Neutrophil (primary cell): ENCODE results near the gene SERPINB11.

ENCODE experiments used
- H3K27ac ChIP-seq: fragments of 200-600 bp; sonication (generic); 2 replicates; pipeline ENCODE4 v1.5.1; 2016; ENCODE audit warnings: mild to moderate bottlenecking, moderate library complexity
- H3K27me3 ChIP-seq: fragments of 200-600 bp; sonication (generic); 2 replicates; pipeline ENCODE4 v1.6.0; 2016; ENCODE audit warnings: mild to moderate bottlenecking
- H3K36me3 ChIP-seq: fragments of 200-600 bp; sonication (generic); 2 replicates; pipeline ENCODE4 v1.5.1; 2017
- H3K4me1 ChIP-seq, 2 experiments: fragments of 200-600 bp in 1 of 2; sonication (generic) in 1 of 2; 1 replicate in 1 of 2; 2 replicates in 1 of 2; pipeline versions ENCODE4 v1.5.1 to v1.6.1; 2013 to 2016; ENCODE audit warnings: low read depth in 1 of 2, low read length in 1 of 2, mild to moderate bottlenecking in 1 of 2, moderate library complexity in 1 of 2; ENCODE audit not compliant: control insufficient read depth in 1 of 2, insufficient read depth in 1 of 2
- H3K4me3 ChIP-seq, 2 experiments: fragments of 200-600 bp in 1 of 2; sonication (generic) in 1 of 2; 1 replicate in 1 of 2; 2 replicates in 1 of 2; pipeline ENCODE4 v1.5.1; 2013 to 2016; ENCODE audit warnings: low read depth in 1 of 2, low read length in 1 of 2, mild to moderate bottlenecking in 1 of 2, moderate library complexity in 1 of 2
- H3K9me3 ChIP-seq: fragments of 200-600 bp; sonication (generic); 2 replicates; pipeline ENCODE4 v1.5.1; 2016
- TF ChIP-seq, protein P1 (sequence below): fragments of 200-600 bp; sonication (generic); IDR thresholded peaks from 2 replicates; pipeline ENCODE4 v1.5.1; 2016; ENCODE audit warnings: antibody characterized with exemption

Gene SERPINB11

GRCh38 chr18:63686871-63687270, 15.9 kb upstream of the SERPINB11 start:
- H3K9me3 ChIP-seq, result no peaks in the 10 kb centered on the region
- no peaks in the 10 kb centered on the region for H3K27me3 ChIP-seq
- TF ChIP-seq, protein P1, sequence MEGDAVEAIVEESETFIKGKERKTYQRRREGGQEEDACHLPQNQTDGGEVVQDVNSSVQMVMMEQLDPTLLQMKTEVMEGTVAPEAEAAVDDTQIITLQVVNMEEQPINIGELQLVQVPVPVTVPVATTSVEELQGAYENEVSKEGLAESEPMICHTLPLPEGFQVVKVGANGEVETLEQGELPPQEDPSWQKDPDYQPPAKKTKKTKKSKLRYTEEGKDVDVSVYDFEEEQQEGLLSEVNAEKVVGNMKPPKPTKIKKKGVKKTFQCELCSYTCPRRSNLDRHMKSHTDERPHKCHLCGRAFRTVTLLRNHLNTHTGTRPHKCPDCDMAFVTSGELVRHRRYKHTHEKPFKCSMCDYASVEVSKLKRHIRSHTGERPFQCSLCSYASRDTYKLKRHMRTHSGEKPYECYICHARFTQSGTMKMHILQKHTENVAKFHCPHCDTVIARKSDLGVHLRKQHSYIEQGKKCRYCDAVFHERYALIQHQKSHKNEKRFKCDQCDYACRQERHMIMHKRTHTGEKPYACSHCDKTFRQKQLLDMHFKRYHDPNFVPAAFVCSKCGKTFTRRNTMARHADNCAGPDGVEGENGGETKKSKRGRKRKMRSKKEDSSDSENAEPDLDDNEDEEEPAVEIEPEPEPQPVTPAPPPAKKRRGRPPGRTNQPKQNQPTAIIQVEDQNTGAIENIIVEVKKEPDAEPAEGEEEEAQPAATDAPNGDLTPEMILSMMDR, result no peak
- H3K27ac ChIP-seq, result no peak overlapping the region
- no peak overlapping the region for H3K4me3 ChIP-seq
- H3K4me1 ChIP-seq, result peaks cover 12 to 23% of the 10 kb centered on the region in 2 experiments
- no peaks in the 10 kb centered on the region for H3K36me3 ChIP-seq

DNA sequence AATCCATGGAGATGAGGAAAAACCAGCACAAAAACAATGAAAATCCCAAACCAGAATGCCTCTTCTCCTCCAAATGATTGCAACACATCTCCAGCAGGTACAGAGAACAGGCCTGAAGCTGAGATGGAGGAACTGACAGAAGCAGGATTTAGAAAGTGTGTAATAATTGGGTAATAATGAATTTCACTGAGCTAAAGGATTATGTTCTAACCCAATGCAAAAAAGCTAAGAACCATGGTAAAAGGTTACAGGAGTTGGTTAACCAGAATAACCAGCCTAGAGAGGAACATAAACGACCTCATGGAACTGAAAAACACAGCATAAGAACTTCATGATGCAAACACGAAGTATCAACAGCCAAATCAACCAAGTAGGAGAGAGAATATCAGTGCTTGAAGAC, 13.7 kb upstream of the SERPINB11 start:
- no peak overlapping the region for H3K4me3 ChIP-seq
- no peaks in the 10 kb centered on the region for H3K9me3 ChIP-seq
- H3K36me3 ChIP-seq, result no peaks in the 10 kb centered on the region
- peaks cover 12 to 18% of the 10 kb centered on the region in 2 experiments for H3K4me1 ChIP-seq
- TF ChIP-seq, protein P1, result no peak
- no peaks in the 10 kb centered on the region for H3K27me3 ChIP-seq
- no peak overlapping the region for H3K27ac ChIP-seq

DNA sequence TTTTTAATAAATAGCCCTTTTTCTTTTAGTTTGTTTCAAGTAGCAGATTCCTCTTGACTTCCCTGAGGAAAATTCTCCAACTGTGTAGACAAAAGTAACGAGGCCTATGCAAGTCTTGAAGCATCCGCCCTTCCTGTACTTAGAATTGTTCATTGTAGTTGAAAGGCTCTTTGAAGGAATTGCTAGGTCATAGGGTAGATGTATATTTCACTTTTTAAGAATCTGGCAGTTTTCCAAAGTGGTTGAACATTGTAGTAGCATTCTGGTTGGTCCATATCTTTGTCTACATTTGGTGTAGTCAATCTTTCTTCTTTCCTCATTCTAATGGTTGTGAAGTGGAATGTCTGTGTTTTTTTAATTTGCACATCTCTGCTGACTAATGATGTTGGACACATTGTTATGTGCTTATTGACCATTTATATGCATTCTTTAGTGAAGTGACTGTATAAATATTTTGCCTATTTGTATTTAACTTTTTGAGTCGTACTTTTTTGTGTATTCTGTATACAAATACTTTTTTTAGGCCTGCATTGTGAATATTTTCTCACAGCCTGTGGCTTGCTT, 5.6 kb upstream of the SERPINB11 start:
- no peaks in the 10 kb centered on the region for H3K36me3 ChIP-seq
- TF ChIP-seq, protein P1, result no peak
- no peak overlapping the region for H3K4me3 ChIP-seq
- H3K9me3 ChIP-seq, result no peaks in the 10 kb centered on the region
- peaks cover 13% of the 10 kb centered on the region for H3K27me3 ChIP-seq
- no peaks in the 10 kb centered on the region for H3K4me1 ChIP-seq
- no peak overlapping the region for H3K27ac ChIP-seq

DNA sequence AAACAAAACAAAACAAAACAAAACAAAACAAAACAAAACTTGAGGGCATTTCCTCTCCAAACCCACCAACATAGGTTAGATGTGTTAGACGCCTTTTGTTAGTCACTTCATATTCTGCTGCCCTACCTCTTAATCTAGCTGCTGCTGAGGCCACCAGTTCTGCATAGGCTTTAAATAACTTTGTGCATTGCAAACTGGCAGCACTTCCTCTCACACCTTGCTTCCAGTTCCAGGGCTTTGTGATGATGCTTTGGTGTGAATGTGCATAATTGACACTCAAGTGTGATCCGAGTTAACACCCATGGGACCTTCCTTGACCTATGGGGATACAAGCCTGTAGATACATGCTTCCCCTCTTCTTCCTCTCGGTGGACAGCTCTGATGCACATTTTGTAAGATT, 2.3 kb upstream of the SERPINB11 start:
- H3K4me3 ChIP-seq, result no peak overlapping the region
- peaks cover 40% of the 10 kb centered on the region for H3K27me3 ChIP-seq
- no peaks in the 10 kb centered on the region for H3K36me3 ChIP-seq
- TF ChIP-seq, protein P1, result no peak
- H3K9me3 ChIP-seq, result no peaks in the 10 kb centered on the region
- no peaks in the 10 kb centered on the region for H3K4me1 ChIP-seq
- no peak overlapping the region for H3K27ac ChIP-seq

DNA sequence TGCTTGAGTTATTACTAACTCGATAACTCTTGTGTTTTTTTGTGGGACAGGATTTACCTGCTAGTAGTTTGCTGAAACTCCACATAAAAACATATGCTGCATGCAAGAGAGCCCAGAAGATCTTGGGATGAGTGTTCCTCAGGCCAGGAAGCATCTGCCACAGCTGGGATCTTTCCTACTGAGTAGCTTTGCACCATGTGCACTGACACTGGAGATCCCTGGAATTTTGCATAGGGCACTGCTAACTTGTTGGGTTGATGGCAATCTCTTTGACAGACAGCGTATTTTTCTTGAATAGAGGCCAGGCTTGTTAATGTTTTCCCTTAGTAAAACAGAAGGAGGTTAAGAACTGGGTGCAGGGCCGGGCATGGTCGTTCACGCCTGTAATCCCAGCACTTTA, 808 bp upstream of the SERPINB11 start:
- Histone ChIP-seq H3K9me3 (no peaks in the 10 kb centered on the region), H3K4me3 (no peak overlapping the region), H3K4me1 (no peaks in the 10 kb centered on the region), H3K36me3 (no peaks in the 10 kb centered on the region), H3K27ac (no peak overlapping the region), H3K27me3 (peaks cover 44% of the 10 kb centered on the region)
- TF ChIP-seq, protein P1, result no peak

DNA sequence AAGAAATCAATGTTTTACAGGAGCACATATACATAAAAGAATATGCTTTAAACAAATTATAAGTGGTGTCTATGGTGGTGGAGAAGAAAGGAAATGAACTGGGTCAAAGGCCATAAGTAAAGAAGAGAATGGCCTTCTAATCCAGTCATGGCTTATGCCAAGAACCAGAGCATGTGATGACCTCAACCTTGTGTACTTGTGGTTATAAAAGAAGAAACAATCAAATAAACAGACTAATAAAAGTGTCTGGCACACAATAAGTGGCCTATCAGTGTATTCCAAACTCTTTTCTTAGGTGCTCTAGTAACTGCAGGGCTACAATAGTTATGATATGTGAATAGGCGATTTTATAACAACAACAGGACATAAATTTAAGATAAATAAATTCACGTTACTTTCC, 2.6 kb downstream of the SERPINB11 start:
- Histone ChIP-seq H3K4me1 (no peaks in the 10 kb centered on the region), H3K36me3 (no peaks in the 10 kb centered on the region), H3K9me3 (no peaks in the 10 kb centered on the region), H3K4me3 (no peak overlapping the region), H3K27ac (no peak overlapping the region), H3K27me3 (peaks cover 49% of the 10 kb centered on the region)
- TF ChIP-seq, protein P1, result no peak
